ENCODE measurements around the gene PLK1.

Gene PLK1

DNA sequence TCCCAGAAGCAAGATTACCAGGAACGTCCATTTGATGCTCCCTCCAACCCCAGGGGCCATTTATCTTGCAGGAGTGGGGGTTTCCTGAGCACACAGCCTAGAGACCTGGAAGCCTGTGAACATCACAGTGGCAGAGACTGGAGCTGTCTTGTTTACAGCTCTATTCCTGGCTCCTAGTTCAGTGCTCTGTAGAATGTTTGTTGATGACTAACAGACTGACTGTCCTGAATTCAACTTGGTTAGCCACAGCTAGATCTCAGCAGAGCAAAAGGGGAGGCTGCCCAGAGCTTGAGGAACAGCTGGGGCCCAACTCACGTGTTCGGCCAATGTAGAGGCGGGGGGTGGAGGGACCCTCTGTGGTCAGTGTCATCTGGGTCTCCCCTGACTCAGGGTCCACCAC, 27.8 kb downstream of the PLK1 start:
- H3K27me3 ChIP-seq (replicated peaks; ENCODE audit: control insufficient read depth, insufficient read depth, low read length): no peaks in the 10 kb centered on the region
- H3K4me3 ChIP-seq (replicated peaks; ENCODE audit: low read depth, low read length): no peak overlapping the region
- TF ChIP-seq CTCF (IDR thresholded peaks at IDR 0.05; ENCODE audit: insufficient read depth, low read length, poor library complexity, severe bottlenecking): no peak
- no peaks in the 10 kb centered on the region for H3K36me3 ChIP-seq (ENCODE audit: control insufficient read depth, insufficient read depth, low read length)
- DNase-seq (ENCODE audit: extremely low read depth, insufficient read length): no peak

- no peaks in the 10 kb centered on the region; the same call in 1 of the 2 replicates for H3K27me3 ChIP-seq (replicated peaks; ENCODE audit: control insufficient read depth, insufficient read depth, low read length)
- DNase-seq (ENCODE audit: extremely low read depth, insufficient read length): no peak
- no peak for TF ChIP-seq CTCF (IDR thresholded peaks at IDR 0.05; ENCODE audit: insufficient read depth, low read length, poor library complexity, severe bottlenecking)
- no peaks in the 10 kb centered on the region for H3K36me3 ChIP-seq (ENCODE audit: control insufficient read depth, insufficient read depth, low read length)
- no peak overlapping the region for H3K4me3 ChIP-seq (replicated peaks; ENCODE audit: low read depth, low read length)
Observed at GRCh38 chr16:23709536-23709935, 30.8 kb downstream of the PLK1 start.

DNA sequence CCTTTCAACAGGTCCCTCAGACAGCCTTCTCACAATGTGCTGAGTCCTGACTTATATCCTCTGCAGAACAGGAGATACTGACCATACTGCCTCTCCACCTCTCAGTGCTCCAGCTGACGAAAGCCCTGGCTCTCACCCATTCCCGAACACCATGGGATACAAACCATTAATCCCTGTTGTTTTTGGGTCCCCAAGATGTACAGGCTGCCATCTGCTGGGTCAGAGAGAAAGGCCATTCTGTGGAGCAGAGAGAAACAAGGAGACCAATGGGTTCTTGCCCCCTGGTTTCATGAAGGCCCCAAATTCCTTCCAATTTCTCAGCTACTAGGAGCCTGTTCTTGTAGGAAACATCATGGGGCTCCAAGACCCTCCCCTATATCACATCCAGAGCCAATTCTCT, 31.3 kb downstream of the PLK1 start:
- Histone ChIP-seq H3K36me3 (ENCODE audit: control insufficient read depth, insufficient read depth, low read length) (no peaks in the 10 kb centered on the region), H3K4me3 (replicated peaks; ENCODE audit: low read depth, low read length) (no peak overlapping the region), H3K27me3 (replicated peaks; ENCODE audit: control insufficient read depth, insufficient read depth, low read length) (no peaks in the 10 kb centered on the region; the same call in 1 of the 2 replicates)
- no peak for DNase-seq (ENCODE audit: extremely low read depth, insufficient read length)
- TF ChIP-seq CTCF (IDR thresholded peaks at IDR 0.05; ENCODE audit: insufficient read depth, low read length, poor library complexity, severe bottlenecking): no peak

DNA sequence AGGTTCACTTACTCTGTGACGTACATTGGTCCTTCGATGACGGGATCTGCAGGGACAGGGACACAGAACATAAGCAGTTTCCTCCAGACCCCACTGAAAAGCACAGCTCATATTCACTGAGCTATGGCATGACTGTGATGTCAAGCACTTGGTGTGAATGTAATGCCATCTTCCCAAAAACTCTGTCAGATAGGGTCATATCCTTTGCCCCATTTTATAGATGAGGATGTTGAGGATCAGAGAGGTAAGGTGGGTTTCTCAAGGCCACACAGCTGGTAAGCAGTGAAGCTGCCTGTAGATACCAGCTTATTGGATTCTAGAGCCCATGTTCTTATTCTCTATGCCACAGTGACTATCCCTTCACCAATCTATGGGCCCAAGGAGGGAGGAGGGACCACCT, 31.8 kb downstream of the PLK1 start:
- H3K27me3 ChIP-seq (replicated peaks; ENCODE audit: control insufficient read depth, insufficient read depth, low read length): no peaks in the 10 kb centered on the region; the same call in 1 of the 2 replicates
- DNase-seq (ENCODE audit: extremely low read depth, insufficient read length): no peak
- H3K36me3 ChIP-seq (ENCODE audit: control insufficient read depth, insufficient read depth, low read length): no peaks in the 10 kb centered on the region
- no peak for TF ChIP-seq CTCF (IDR thresholded peaks at IDR 0.05; ENCODE audit: insufficient read depth, low read length, poor library complexity, severe bottlenecking)
- H3K4me3 ChIP-seq (replicated peaks; ENCODE audit: low read depth, low read length): no peak overlapping the region

GRCh38 chr16:23711785-23712184, 33.1 kb downstream of the PLK1 start:
- Histone ChIP-seq H3K27me3 (replicated peaks; ENCODE audit: control insufficient read depth, insufficient read depth, low read length) (no peaks in the 10 kb centered on the region; the same call in 1 of the 2 replicates), H3K4me3 (replicated peaks; ENCODE audit: low read depth, low read length) (no peak overlapping the region), H3K36me3 (ENCODE audit: control insufficient read depth, insufficient read depth, low read length) (no peaks in the 10 kb centered on the region)
- no peak for DNase-seq (ENCODE audit: extremely low read depth, insufficient read length)
- no peak for TF ChIP-seq CTCF (IDR thresholded peaks at IDR 0.05; ENCODE audit: insufficient read depth, low read length, poor library complexity, severe bottlenecking)

DNA sequence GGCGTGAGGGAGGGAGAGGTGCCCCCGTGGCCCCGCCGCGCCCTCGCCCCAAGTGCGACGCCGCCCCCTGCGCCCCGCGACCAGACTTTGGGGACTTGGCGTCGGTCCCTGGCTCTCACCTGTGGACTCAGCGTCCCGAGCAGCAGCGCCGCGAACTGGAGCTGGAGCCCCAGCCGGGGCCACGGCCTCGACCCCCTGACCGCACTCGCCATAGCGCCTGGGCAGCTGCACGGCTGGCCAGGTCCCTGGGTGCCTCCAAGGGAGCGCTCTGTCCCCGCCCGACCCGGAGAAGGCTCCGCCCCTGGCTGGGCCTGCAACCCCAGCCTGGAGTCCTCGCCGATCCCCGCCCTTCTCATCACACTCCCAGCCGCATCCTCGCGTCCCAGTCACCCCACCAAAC, 34.3 kb downstream of the PLK1 start, which contains the start of gene ERN2:
TSS of gene ERN2 (minus strand) at position 247 of the 400 bp plus-strand sequence. CDS start at position 212, 35 bp downstream.
- H3K36me3 ChIP-seq (ENCODE audit: control insufficient read depth, insufficient read depth, low read length): no peaks in the 10 kb centered on the region
- no peak within 1 kb of the TSS for H3K4me3 ChIP-seq (replicated peaks; ENCODE audit: low read depth, low read length)
- no peak for DNase-seq (ENCODE audit: extremely low read depth, insufficient read length)

More for the DNA sequence above, 34.3 kb downstream of the PLK1 start, which contains the start of gene ERN2:
- no peak for TF ChIP-seq CTCF (IDR thresholded peaks at IDR 0.05; ENCODE audit: insufficient read depth, low read length, poor library complexity, severe bottlenecking)
- H3K27me3 ChIP-seq (replicated peaks; ENCODE audit: control insufficient read depth, insufficient read depth, low read length): no peaks in the 10 kb centered on the region; the same call in 1 of the 2 replicates

Data from GM06990 (cell line).